B cell (primary cell): Measurements from ENCODE around the gene NAA40. TPM values are rescaled to one million over a fixed set of nuclear protein-coding genes. Genes with fewer than 3 reads are reported as not detected.
A peak's percentile ranks its signal among the peaks of the same experiment; 100 is the strongest.

Experiments
- ATAC-seq: fragments of 200-7000 bp; cut with Tn5 transposase; one replicate; pipeline ENCODE4 v1.10.0; 2021; ENCODE audit warnings: low read depth, mild to moderate bottlenecking, moderate number of reproducible peaks, moderate library complexity
- CTCF ChIA-PET: fragments of 350-600 bp; sonication (Branson Sonifier 250); formaldehyde crosslinking; loops from one replicate; lab custom pipeline; 2021; ENCODE audit warnings: antibody characterized with exemption, inconsistent platforms; lab: Charles Lee
- POLR2A ChIA-PET: fragments of 350-600 bp; sonication (Branson Sonifier 250); formaldehyde crosslinking; loops from one replicate; lab custom pipeline; 2021; ENCODE audit warnings: antibody characterized with exemption; lab: Charles Lee
- DNase-seq: peaks from one replicate; pipeline ENCODE4 v3.0.0; 2013
- H2AFZ ChIP-seq: 2 replicates; pipeline ENCODE4 v1.6.1; 2012; ENCODE audit warnings: mild to moderate bottlenecking, low read depth, low read length; ENCODE audit not compliant: insufficient read depth, poor library complexity, severe bottlenecking
- H3K27ac ChIP-seq, 2 donors: 1 replicate in 1 of 2; 2 replicates in 1 of 2; pipeline ENCODE4 v1.5.1; 2012 to 2013; ENCODE audit warnings: low read length in 2 of 2, mild to moderate bottlenecking in 2 of 2, moderate library complexity in 1 of 2
- H3K27me3 ChIP-seq, 4 experiments: fragments of 200-600 bp in 1 of 4; sonication (generic) in 1 of 4; replicated peaks in 1 of 4; 1 replicate in 2 of 4; 2 replicates in 2 of 4; pipeline versions ENCODE4 v1.6.1 to v1.7.0; 2013 to 2016; ENCODE audit warnings: low read length in 3 of 4, mild to moderate bottlenecking in 2 of 4, mixed read lengths in 1 of 4, moderate library complexity in 1 of 4; ENCODE audit not compliant: insufficient read depth in 4 of 4, control insufficient read depth in 3 of 4; ENCODE audit errors: control extremely low read depth in 1 of 4
- H3K36me3 ChIP-seq, 2 experiments: replicated peaks in 1 of 2; 1 replicate in 1 of 2; 2 replicates in 1 of 2; pipeline versions ENCODE4 v1.6.1 to v1.7.1; 2013; ENCODE audit warnings: low read length in 1 of 2; ENCODE audit not compliant: insufficient read depth in 2 of 2, control insufficient read depth in 1 of 2; ENCODE audit errors: control extremely low read depth in 1 of 2, extremely low read depth in 1 of 2
- H3K4me1 ChIP-seq, 2 donors: fragments of 200-600 bp in 1 of 2; sonication (generic) in 1 of 2; 1 replicate in 1 of 2; 2 replicates in 1 of 2; pipeline versions ENCODE4 v1.5.1 to v1.6.1; 2013 to 2017; ENCODE audit warnings: low read length in 2 of 2; ENCODE audit not compliant: control insufficient read depth in 2 of 2, insufficient read depth in 2 of 2
- H3K4me2 ChIP-seq: replicated peaks from 2 replicates; pipeline ENCODE3; 2012; ENCODE audit warnings: mild to moderate bottlenecking, low read depth, low read length; ENCODE audit not compliant: poor library complexity, severe bottlenecking
- H3K4me3 ChIP-seq, 5 experiments: fragments of 200-600 bp in 1 of 5; sonication (generic) in 1 of 5; 1 replicate in 3 of 5; 2 replicates in 2 of 5; pipeline versions ENCODE4 v1.5.1 to v1.7.0; 2011 to 2016; ENCODE audit warnings: low read length in 4 of 5, mild to moderate bottlenecking in 4 of 5, low read depth in 2 of 5, control low read depth in 1 of 5, moderate library complexity in 1 of 5; ENCODE audit not compliant: insufficient read depth in 1 of 5; ENCODE audit errors: control extremely low read depth in 1 of 5, extremely low read depth in 1 of 5
- H3K79me2 ChIP-seq: fragments of 200-600 bp; sonication (generic); one replicate; pipeline ENCODE4 v1.6.0; 2016; ENCODE audit warnings: low read length; ENCODE audit not compliant: control insufficient read depth, insufficient read depth
- H3K9ac ChIP-seq: fragments of 200-600 bp; sonication (generic); 2 replicates; pipeline ENCODE4 v1.6.1; 2017; ENCODE audit warnings: mild to moderate bottlenecking, low read length, moderate library complexity
- H3K9me3 ChIP-seq, 3 donors: one replicate each; pipeline versions ENCODE4 v1.6.1 to v1.7.1; 2013; ENCODE audit warnings: low read length in 2 of 3; ENCODE audit not compliant: control insufficient read depth in 2 of 3, insufficient read depth in 1 of 3; ENCODE audit errors: control extremely low read depth in 1 of 3
- H4K20me1 ChIP-seq: 2 replicates; pipeline ENCODE4 v1.6.0; 2012; ENCODE audit warnings: mild to moderate bottlenecking, low read length; ENCODE audit not compliant: insufficient read depth, control insufficient read depth, poor library complexity, severe bottlenecking
- H3K27ac Mint-ChIP-seq: one replicate; pipeline ENCODE4 v1.8.0; 2021; ENCODE audit warnings: mixed read lengths
- H3K27me3 Mint-ChIP-seq: one replicate; pipeline ENCODE4 v1.8.0; 2021; ENCODE audit warnings: mixed read lengths
- H3K4me1 Mint-ChIP-seq: one replicate; pipeline ENCODE4 v1.8.0; 2021; ENCODE audit warnings: mixed read lengths
- H3K4me3 Mint-ChIP-seq: one replicate; pipeline ENCODE4 v1.8.0; 2021; ENCODE audit warnings: mixed read lengths
- H3K9me3 Mint-ChIP-seq: one replicate; pipeline ENCODE4 v1.8.0; 2022; ENCODE audit warnings: mixed read lengths; ENCODE audit not compliant: insufficient read depth
- EZH2 ChIP-seq: IDR thresholded peaks from 2 replicates; pipeline ENCODE4 v1.6.1; 2012; ENCODE audit warnings: borderline replicate concordance, low read depth, mild to moderate bottlenecking, moderate library complexity, low read length; ENCODE audit not compliant: insufficient read depth, poor library complexity, severe bottlenecking
- WGBS: methylation state at CpG from one replicate; pipeline ENCODE4 v1.1.5; 2013; ENCODE audit warnings: missing lambda C conversion rate; ENCODE audit not compliant: insufficient coverage; 5-methylcytosine and 5-hydroxymethylcytosine counted together
- intact Hi-C: fragments of 100-400 bp; cut with micrococcal nuclease; formaldehyde crosslinking; loops from one replicate; pipeline ENCODE4 v1.10.0; 2022
- polyA plus RNA-seq: library from polyadenylated mRNA; depleted of rRNA; stranded (reverse); fragments of >200 nt; gene quantifications from 2 replicates; pipeline ENCODE4 v1.2.3, GENCODE V29; 2012
- total RNA-seq, 2 donors: library from RNA; stranded (reverse); fragments of 120-200 nt in 1 of 2; gene quantifications; 1 replicate in 1 of 2; 2 replicates in 1 of 2; pipeline versions ENCODE4 v1.2.3 to v1.2.4, GENCODE V29; 2013 to 2022
- TF ChIP-seq, protein P1 (sequence below): fragments of 200-600 bp; IDR thresholded peaks from one replicate; pipeline ENCODE4 v1.8.0; 2022; ENCODE audit warnings: antibody characterized with exemption, mild to moderate bottlenecking

Gene NAA40
- total and polyA plus RNA-seq, 2 donors (not counting 1 experiment from before 2014, with no cell fraction given) = 41.3 to 47.7 TPM

DNA sequence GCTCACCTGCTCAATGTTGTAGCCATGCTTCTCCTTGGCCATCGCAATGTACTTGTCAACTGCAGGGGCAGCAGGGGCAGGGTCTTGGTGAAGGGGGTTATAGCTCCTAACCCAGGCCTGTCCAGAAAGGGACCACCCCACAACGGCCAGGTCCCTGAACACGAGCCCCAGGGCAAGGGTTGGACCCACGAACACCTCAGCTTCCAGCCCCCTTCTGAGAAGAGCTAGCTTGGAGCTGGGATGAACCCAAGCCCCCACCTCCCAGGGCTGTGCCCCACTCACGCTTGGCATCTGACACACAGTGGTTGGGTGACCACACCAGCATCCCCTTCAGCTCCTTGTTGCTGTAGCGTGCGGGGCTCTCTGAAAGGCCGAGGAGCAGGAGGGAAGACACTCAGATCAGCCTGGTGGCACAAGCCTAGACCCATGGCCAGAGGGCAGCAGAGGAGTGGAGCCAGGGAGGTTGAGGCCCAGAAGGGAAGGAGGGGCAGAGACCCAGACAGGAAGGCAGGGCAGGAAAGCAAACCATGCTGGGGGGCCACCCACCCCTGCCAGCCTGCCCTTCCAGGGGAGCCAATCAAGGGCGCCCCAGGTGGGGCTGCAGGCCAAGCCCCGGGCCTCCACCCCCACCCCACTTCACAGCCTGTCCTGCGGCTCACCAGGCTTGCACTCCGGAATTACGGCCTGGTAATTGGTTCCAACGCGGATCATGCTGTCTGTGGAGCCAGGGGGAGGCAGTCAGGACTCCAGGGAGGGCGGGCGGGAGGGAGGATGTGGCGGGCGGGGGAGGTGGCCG is 23.7 kb upstream of the NAA40 start:
- CTCF ChIA-PET = no interaction called here
- H3K27ac Mint-ChIP-seq = peak overlapping the region; percentile 53

More for the DNA sequence above, 23.7 kb upstream of the NAA40 start:
- DNase-seq = no peak
- Histone ChIP-seq H3K9me3 (peaks cover 0 to 4% (median 0%) of the 10 kb centered on the region in 3 donors), H3K27me3 (peaks cover 0 to 28% (median 9%) of the 10 kb centered on the region in 4 experiments), H3K79me2 (no peaks in the 10 kb centered on the region), H3K9ac (no peak overlapping the region), H4K20me1 (peaks cover 17% of the 10 kb centered on the region), H2AFZ (no peak overlapping the region), H3K36me3 (peaks cover 0 to 2% of the 10 kb centered on the region in 2 experiments), H3K4me2 (no peak overlapping the region), H3K4me3 (no peak overlapping the region), H3K27ac (no peak overlapping the region), H3K4me1 (peaks cover 33% of the 10 kb centered on the region in 2 donors)
- Mint-ChIP-seq H3K4me3 (peak overlapping the region; percentile 65), H3K27me3 (peaks cover 6% of the 10 kb centered on the region), H3K4me1 (peaks cover 22% of the 10 kb centered on the region), H3K9me3 (no peaks in the 10 kb centered on the region)
- intact Hi-C loops = no loop called here
- TF ChIP-seq, protein P1, sequence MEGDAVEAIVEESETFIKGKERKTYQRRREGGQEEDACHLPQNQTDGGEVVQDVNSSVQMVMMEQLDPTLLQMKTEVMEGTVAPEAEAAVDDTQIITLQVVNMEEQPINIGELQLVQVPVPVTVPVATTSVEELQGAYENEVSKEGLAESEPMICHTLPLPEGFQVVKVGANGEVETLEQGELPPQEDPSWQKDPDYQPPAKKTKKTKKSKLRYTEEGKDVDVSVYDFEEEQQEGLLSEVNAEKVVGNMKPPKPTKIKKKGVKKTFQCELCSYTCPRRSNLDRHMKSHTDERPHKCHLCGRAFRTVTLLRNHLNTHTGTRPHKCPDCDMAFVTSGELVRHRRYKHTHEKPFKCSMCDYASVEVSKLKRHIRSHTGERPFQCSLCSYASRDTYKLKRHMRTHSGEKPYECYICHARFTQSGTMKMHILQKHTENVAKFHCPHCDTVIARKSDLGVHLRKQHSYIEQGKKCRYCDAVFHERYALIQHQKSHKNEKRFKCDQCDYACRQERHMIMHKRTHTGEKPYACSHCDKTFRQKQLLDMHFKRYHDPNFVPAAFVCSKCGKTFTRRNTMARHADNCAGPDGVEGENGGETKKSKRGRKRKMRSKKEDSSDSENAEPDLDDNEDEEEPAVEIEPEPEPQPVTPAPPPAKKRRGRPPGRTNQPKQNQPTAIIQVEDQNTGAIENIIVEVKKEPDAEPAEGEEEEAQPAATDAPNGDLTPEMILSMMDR = no peak
- TF ChIP-seq EZH2 = no peak
- POLR2A ChIA-PET = no interaction called here
- ATAC-seq = no peak
- 74% methylated on average over 15 of the region's 20 CpGs for WGBS
